HEK293 (cell line): ENCODE results near the gene BBS9.

ENCODE experiments used
- CTCF ChIA-PET: fragments of 350-600 bp; formaldehyde crosslinking; extraction: SDS; loops from one replicate; lab custom pipeline; 2021; ENCODE audit warnings: antibody characterized with exemption; lab: Yijun Ruan, JAX
- POLR2A ChIA-PET: fragments of 300-600 bp; formaldehyde crosslinking; extraction: SDS; loops from one replicate; lab custom pipeline; 2020; ENCODE audit warnings: antibody characterized with exemption, inconsistent platforms; lab: Yijun Ruan, JAX
- H3K27ac ChIP-seq: fragments of 200-500 bp; sonication (Bioruptor generic); 2 replicates; pipeline ENCODE4 v1.5.1; 2014; ENCODE audit warnings: low read depth, low read length, control low read depth, inconsistent platforms; ENCODE audit errors: extremely low read depth
- H3K36me3 ChIP-seq, 2 experiments: fragments of 200-500 bp in 1 of 2; sonication (Bioruptor generic) in 1 of 2; 1 replicate in 1 of 2; 2 replicates in 1 of 2; pipeline ENCODE4 v1.5.1; 2014 to 2017; ENCODE audit warnings: inconsistent platforms in 2 of 2, low read length in 2 of 2; ENCODE audit not compliant: control insufficient read depth in 2 of 2, insufficient read depth in 1 of 2
- H3K4me1 ChIP-seq: fragments of 200-500 bp; sonication (Bioruptor generic); 2 replicates; pipeline ENCODE4 v1.5.1; 2014; ENCODE audit warnings: mild to moderate bottlenecking, low read length, inconsistent platforms; ENCODE audit not compliant: control insufficient read depth, insufficient read depth
- H3K4me3 ChIP-seq: 2 replicates; pipeline ENCODE4 v1.5.1; 2011; ENCODE audit warnings: low read depth, mild to moderate bottlenecking, control low read depth, low read length, moderate library complexity
- H3K9me3 ChIP-seq: fragments of 200-500 bp; sonication (Bioruptor generic); 2 replicates; pipeline ENCODE4 v1.5.1; 2014; ENCODE audit warnings: low read depth, low read length, inconsistent platforms; ENCODE audit not compliant: control insufficient read depth, insufficient read depth
- GLIS2 ChIP-seq: fragments of 450-650 bp; formaldehyde crosslinking; IDR thresholded peaks from 2 replicates; pipeline ENCODE4 v1.5.1; 2016; ENCODE audit warnings: missing biosample characterization, missing genetic modification characterization
- HOXA7 ChIP-seq: sonication (generic); formaldehyde crosslinking; IDR thresholded peaks from 2 replicates; pipeline ENCODE4 v1.8.1; 2022; ENCODE audit warnings: missing genetic modification reagents, borderline replicate concordance
- MZF1 ChIP-seq: fragments of 450-650 bp; formaldehyde crosslinking; IDR thresholded peaks from 2 replicates; pipeline ENCODE4 v1.5.1; 2017; ENCODE audit warnings: missing biosample characterization, missing genetic modification characterization, borderline replicate concordance
- TCF7L2 ChIP-seq: IDR thresholded peaks from 2 replicates; pipeline ENCODE4 v1.6.1; 2011; ENCODE audit warnings: low read depth, mild to moderate bottlenecking, inconsistent platforms, low read length, moderate library complexity, borderline replicate concordance
- ZIC2 ChIP-seq: fragments of 450-650 bp; formaldehyde crosslinking; IDR thresholded peaks from 2 replicates; pipeline ENCODE4 v1.5.1; 2016; ENCODE audit warnings: missing biosample characterization, missing genetic modification characterization
- ZNF19 ChIP-seq: fragments of 450-650 bp; formaldehyde crosslinking; IDR thresholded peaks from 2 replicates; pipeline ENCODE4; 2016; ENCODE audit warnings: missing biosample characterization, missing genetic modification characterization, low read depth
- ZNF2 ChIP-seq: fragments of 450-650 bp; formaldehyde crosslinking; IDR thresholded peaks from 2 replicates; pipeline ENCODE4 v1.5.1; 2016; ENCODE audit warnings: missing biosample characterization, missing genetic modification characterization
- ZNF221 ChIP-seq: fragments of 450-650 bp; formaldehyde crosslinking; IDR thresholded peaks from 2 replicates; pipeline ENCODE4 v1.5.1; 2017; ENCODE audit warnings: missing biosample characterization, missing genetic modification characterization, borderline replicate concordance
- ZNF501 ChIP-seq: fragments of 450-650 bp; formaldehyde crosslinking; IDR thresholded peaks from 2 replicates; pipeline ENCODE4 v1.5.1; 2016; ENCODE audit warnings: missing biosample characterization, missing genetic modification characterization
- ZNF549 ChIP-seq: fragments of 450-650 bp; IDR thresholded peaks from 2 replicates; pipeline ENCODE4 v1.5.1; 2018; ENCODE audit warnings: missing biosample characterization, missing genetic modification characterization, mild to moderate bottlenecking, inconsistent platforms, moderate library complexity
- ZNF558 ChIP-seq: fragments of 450-650 bp; formaldehyde crosslinking; IDR thresholded peaks from 2 replicates; pipeline ENCODE4 v1.5.1; 2016; ENCODE audit warnings: missing biosample characterization, missing genetic modification characterization
- ZNF626 ChIP-seq: fragments of 450-650 bp; sonication (Bioruptor Pico); formaldehyde crosslinking; IDR thresholded peaks from 2 replicates; pipeline ENCODE4 v1.5.1; 2018; ENCODE audit warnings: missing biosample characterization, missing genetic modification characterization, inconsistent platforms
- ZNF677 ChIP-seq: fragments of 450-650 bp; IDR thresholded peaks from 2 replicates; pipeline ENCODE4 v1.5.0; 2018; ENCODE audit warnings: missing biosample characterization, mild to moderate bottlenecking, missing genetic modification characterization, moderate library complexity
- ZNF707 ChIP-seq: fragments of 450-650 bp; formaldehyde crosslinking; IDR thresholded peaks from 2 replicates; pipeline ENCODE4 v1.5.1; 2016; ENCODE audit warnings: missing biosample characterization, missing genetic modification characterization
- ZNF792 ChIP-seq: fragments of 450-650 bp; formaldehyde crosslinking; IDR thresholded peaks from 2 replicates; pipeline ENCODE4 v1.5.1; 2016; ENCODE audit warnings: missing biosample characterization, missing genetic modification characterization
- ZSCAN5A ChIP-seq: fragments of 450-650 bp; formaldehyde crosslinking; IDR thresholded peaks from 2 replicates; pipeline ENCODE4 v1.5.1; 2016; ENCODE audit warnings: missing biosample characterization, missing genetic modification characterization
- TF ChIP-seq, protein P1 (sequence below): fragments of 450-650 bp; formaldehyde crosslinking; optimal IDR thresholded peaks from 2 replicates; pipeline ENCODE3; 2016; ENCODE audit warnings: missing biosample characterization, mild to moderate bottlenecking, missing genetic modification characterization
- TF ChIP-seq, protein P2 (sequence below): fragments of 450-650 bp; formaldehyde crosslinking; IDR thresholded peaks from 2 replicates; pipeline ENCODE4 v1.5.1; 2017; ENCODE audit warnings: missing biosample characterization, missing genetic modification characterization

The BBS9 gene

DNA sequence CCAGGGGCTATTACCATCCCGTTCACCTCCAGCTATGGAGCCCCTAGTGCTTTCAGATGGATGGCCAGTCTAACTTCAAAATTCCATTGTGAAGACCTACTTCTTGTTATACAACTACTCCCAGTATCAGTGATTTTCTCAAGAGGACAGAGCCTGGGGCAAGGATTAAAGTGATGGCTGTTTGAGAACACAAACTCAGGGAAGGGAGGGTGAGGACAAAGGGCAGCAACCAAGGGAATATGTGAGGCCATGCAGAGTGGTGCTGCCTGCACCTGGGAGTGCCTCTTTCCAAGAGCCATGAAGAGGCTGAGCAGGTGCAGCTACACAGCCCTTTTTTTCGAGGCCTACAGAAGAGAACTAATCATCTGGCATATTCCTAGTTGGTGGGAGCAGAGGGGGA is 472.5 kb downstream of the BBS9 start (continued):
- no peak for TF ChIP-seq ZSCAN5A (tag by site-specific recombination)

DNA sequence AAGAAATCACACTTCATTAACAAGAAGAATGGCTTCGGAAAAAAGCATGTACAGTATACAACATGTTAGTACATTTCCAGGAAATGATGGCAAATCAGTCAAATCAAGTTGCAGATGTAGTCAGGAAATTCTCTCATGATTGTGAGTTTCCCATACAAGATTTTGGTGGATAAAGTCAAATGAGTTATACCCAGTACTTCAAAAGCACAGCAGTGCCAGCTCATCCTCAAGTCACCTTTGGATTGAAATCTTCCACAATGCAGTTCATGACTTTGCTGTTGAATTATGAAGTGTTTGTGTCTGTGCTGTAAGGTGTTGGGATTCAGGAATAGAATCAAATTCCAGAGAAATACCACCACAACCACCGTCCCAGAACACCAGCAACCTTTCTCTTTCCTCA is 474.7 kb downstream of the BBS9 start:
- H3K36me3 ChIP-seq: no peaks in the 10 kb centered on the region
- no peak overlapping the region for H3K4me3 ChIP-seq
- no peak for TF ChIP-seq ZNF626 (tag by site-specific recombination)
- no peak for TF ChIP-seq ZNF19 (tag by site-specific recombination)
- no peak for TF ChIP-seq HOXA7 (CRISPR knock-in tag)
- no peak for TF ChIP-seq ZIC2 (tag by site-specific recombination)
- ChIA-PET CTCF (no interaction called here), POLR2A (no interaction called here)
- H3K4me1 ChIP-seq: no peaks in the 10 kb centered on the region
- no peaks in the 10 kb centered on the region for H3K9me3 ChIP-seq
- no peak overlapping the region for H3K27ac ChIP-seq

GRCh38 chr7:33610918-33611317 is 481.6 kb downstream of the BBS9 start:
- POLR2A ChIA-PET: no interaction called here
- H3K4me3 ChIP-seq: no peak overlapping the region
- H3K36me3 ChIP-seq: no peaks in the 10 kb centered on the region
- H3K27ac ChIP-seq: no peak overlapping the region
- TF ChIP-seq TCF7L2 (no peak), ZNF501 (tag by site-specific recombination) (no peak), ZNF221 (tag by site-specific recombination) (no peak), ZNF677 (no peak), MZF1 (tag by site-specific recombination) (no peak), ZNF792 (tag by site-specific recombination) (no peak), GLIS2 (no peak)
- TF ChIP-seq, protein P1, sequence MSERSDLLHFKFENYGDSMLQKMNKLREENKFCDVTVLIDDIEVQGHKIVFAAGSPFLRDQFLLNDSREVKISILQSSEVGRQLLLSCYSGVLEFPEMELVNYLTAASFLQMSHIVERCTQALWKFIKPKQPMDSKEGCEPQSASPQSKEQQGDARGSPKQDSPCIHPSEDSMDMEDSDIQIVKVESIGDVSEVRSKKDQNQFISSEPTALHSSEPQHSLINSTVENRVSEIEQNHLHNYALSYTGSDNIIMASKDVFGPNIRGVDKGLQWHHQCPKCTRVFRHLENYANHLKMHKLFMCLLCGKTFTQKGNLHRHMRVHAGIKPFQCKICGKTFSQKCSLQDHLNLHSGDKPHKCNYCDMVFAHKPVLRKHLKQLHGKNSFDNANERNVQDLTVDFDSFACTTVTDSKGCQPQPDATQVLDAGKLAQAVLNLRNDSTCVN (tag by site-specific recombination): no peak
- TF ChIP-seq, protein P2, sequence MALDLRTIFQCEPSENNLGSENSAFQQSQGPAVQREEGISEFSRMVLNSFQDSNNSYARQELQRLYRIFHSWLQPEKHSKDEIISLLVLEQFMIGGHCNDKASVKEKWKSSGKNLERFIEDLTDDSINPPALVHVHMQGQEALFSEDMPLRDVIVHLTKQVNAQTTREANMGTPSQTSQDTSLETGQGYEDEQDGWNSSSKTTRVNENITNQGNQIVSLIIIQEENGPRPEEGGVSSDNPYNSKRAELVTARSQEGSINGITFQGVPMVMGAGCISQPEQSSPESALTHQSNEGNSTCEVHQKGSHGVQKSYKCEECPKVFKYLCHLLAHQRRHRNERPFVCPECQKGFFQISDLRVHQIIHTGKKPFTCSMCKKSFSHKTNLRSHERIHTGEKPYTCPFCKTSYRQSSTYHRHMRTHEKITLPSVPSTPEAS (tag by site-specific recombination): no peak
- TF ChIP-seq, all 188 proteins: peak for 0
- no peaks in the 10 kb centered on the region for H3K4me1 ChIP-seq
- CTCF ChIA-PET: no interaction called here
- no peaks in the 10 kb centered on the region for H3K9me3 ChIP-seq

GRCh38 chr7:33612442-33612841 is 483.1 kb downstream of the BBS9 start:
- no peaks in the 10 kb centered on the region for H3K9me3 ChIP-seq
- H3K27ac ChIP-seq: no peak overlapping the region
- no peak for TF ChIP-seq ZNF549 (tag by site-specific recombination)
- no peak for TF ChIP-seq ZNF2 (tag by site-specific recombination)
- no peak for TF ChIP-seq ZNF707 (tag by site-specific recombination)
- no peak for TF ChIP-seq ZNF558 (tag by site-specific recombination)
- H3K36me3 ChIP-seq: no peaks in the 10 kb centered on the region
- ChIA-PET POLR2A (no interaction called here), CTCF (no interaction called here)
- no peak overlapping the region for H3K4me3 ChIP-seq
- no peaks in the 10 kb centered on the region for H3K4me1 ChIP-seq
